Measurements from ENCODE around the gene WDFY3.

The WDFY3 gene

DNA sequence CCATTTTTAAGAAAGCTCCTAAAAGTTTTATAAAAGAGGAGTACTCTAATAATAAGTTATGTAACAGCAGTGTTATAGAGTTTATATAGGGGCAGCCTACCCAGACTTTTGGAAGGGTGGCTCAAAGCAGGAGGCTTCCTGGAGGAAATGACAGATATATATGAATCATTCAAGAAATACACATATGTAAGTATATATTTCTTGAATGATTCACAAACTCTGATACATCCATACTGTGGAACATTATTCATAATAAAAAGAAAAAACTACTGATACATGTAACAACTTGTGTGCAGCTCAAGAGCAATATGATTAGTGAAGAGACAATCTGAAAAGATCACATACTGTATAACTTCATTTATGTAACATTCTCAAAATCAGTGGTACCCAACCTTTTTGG, 166.2 kb downstream of the WDFY3 start:
- H3K79me2 ChIP-seq = no peaks in the 10 kb centered on the region
- H3K27ac ChIP-seq = no peak overlapping the region
- H3K4me2 ChIP-seq (ENCODE audit: low read length) = no peak overlapping the region
- H3K4me1 ChIP-seq = no peaks in the 10 kb centered on the region
- no peaks in the 10 kb centered on the region for H3K27me3 ChIP-seq (ENCODE audit: control insufficient read depth, insufficient read depth, low read length)
- TF ChIP-seq, protein P1, sequence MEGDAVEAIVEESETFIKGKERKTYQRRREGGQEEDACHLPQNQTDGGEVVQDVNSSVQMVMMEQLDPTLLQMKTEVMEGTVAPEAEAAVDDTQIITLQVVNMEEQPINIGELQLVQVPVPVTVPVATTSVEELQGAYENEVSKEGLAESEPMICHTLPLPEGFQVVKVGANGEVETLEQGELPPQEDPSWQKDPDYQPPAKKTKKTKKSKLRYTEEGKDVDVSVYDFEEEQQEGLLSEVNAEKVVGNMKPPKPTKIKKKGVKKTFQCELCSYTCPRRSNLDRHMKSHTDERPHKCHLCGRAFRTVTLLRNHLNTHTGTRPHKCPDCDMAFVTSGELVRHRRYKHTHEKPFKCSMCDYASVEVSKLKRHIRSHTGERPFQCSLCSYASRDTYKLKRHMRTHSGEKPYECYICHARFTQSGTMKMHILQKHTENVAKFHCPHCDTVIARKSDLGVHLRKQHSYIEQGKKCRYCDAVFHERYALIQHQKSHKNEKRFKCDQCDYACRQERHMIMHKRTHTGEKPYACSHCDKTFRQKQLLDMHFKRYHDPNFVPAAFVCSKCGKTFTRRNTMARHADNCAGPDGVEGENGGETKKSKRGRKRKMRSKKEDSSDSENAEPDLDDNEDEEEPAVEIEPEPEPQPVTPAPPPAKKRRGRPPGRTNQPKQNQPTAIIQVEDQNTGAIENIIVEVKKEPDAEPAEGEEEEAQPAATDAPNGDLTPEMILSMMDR (IDR thresholded peaks at IDR 0.05) = no peak
- H3K4me3 ChIP-seq (ENCODE audit: low read depth, low read length) = no peak overlapping the region
- H3K9me3 ChIP-seq (ENCODE audit: control insufficient read depth, low read length) = no peaks in the 10 kb centered on the region
- H3K9ac ChIP-seq = no peak overlapping the region
- no peak overlapping the region for H2AFZ ChIP-seq
- H3K36me3 ChIP-seq (ENCODE audit: control insufficient read depth, insufficient read depth, low read length) = no peaks in the 10 kb centered on the region

GRCh38 chr4:84799318-84799717, 167.2 kb downstream of the WDFY3 start:
- TF ChIP-seq, protein P1 (IDR thresholded peaks at IDR 0.05) = no peak
- H3K9ac ChIP-seq = no peak overlapping the region

GRCh38 chr4:84796394-84796793, 170.1 kb downstream of the WDFY3 start:
- H3K4me3 ChIP-seq (ENCODE audit: low read depth, low read length) = no peak overlapping the region
- no peaks in the 10 kb centered on the region for H3K27me3 ChIP-seq (ENCODE audit: control insufficient read depth, insufficient read depth, low read length)
- H2AFZ ChIP-seq = no peak overlapping the region
- H3K36me3 ChIP-seq (ENCODE audit: control insufficient read depth, insufficient read depth, low read length) = no peaks in the 10 kb centered on the region
- peaks cover 2% of the 10 kb centered on the region for H3K79me2 ChIP-seq
- H3K4me2 ChIP-seq (ENCODE audit: low read length) = no peak overlapping the region
- no peaks in the 10 kb centered on the region for H3K9me3 ChIP-seq (ENCODE audit: control insufficient read depth, low read length)
- TF ChIP-seq, protein P1 (IDR thresholded peaks at IDR 0.05) = no peak
- no peak overlapping the region for H3K27ac ChIP-seq
- H3K9ac ChIP-seq = no peak overlapping the region
- H3K4me1 ChIP-seq = no peaks in the 10 kb centered on the region

More at GRCh38 chr4:84799318-84799717, 167.2 kb downstream of the WDFY3 start:
- no peaks in the 10 kb centered on the region for H3K9me3 ChIP-seq (ENCODE audit: control insufficient read depth, low read length)
- H3K27ac ChIP-seq = no peak overlapping the region
- no peaks in the 10 kb centered on the region for H3K4me1 ChIP-seq
- H3K36me3 ChIP-seq (ENCODE audit: control insufficient read depth, insufficient read depth, low read length) = no peaks in the 10 kb centered on the region
- no peak overlapping the region for H2AFZ ChIP-seq
- no peak overlapping the region for H3K4me3 ChIP-seq (ENCODE audit: low read depth, low read length)
- no peaks in the 10 kb centered on the region for H3K79me2 ChIP-seq
- no peaks in the 10 kb centered on the region for H3K27me3 ChIP-seq (ENCODE audit: control insufficient read depth, insufficient read depth, low read length)
- H3K4me2 ChIP-seq (ENCODE audit: low read length) = no peak overlapping the region

GRCh38 chr4:84792366-84793301, 173.9 kb downstream of the WDFY3 start:
- Histone ChIP-seq H3K27me3 (ENCODE audit: control insufficient read depth, insufficient read depth, low read length) (no peaks in the 10 kb centered on the region), H3K9ac (no peak overlapping the region), H3K4me2 (ENCODE audit: low read length) (no peak overlapping the region), H3K79me2 (peaks cover 2% of the 10 kb centered on the region), H3K4me3 (ENCODE audit: low read depth, low read length) (no peak overlapping the region), H2AFZ (no peak overlapping the region), H3K36me3 (ENCODE audit: control insufficient read depth, insufficient read depth, low read length) (no peaks in the 10 kb centered on the region), H3K9me3 (ENCODE audit: control insufficient read depth, low read length) (no peaks in the 10 kb centered on the region), H3K4me1 (no peaks in the 10 kb centered on the region), H3K27ac (no peak overlapping the region)
- TF ChIP-seq, protein P1 (IDR thresholded peaks at IDR 0.05) = no peak
